ENCODE data around the gene TAB2.
"Not testable (repeated sequence)": the region's sequence is repeated elsewhere in the genome, so short reads cannot be mapped to it uniquely, and the experiment has no call there.

TAB2 gene

GRCh38 chr6:149458196-149458595 lies 140.7 kb downstream of the TAB2 start:
- Histone ChIP-seq H2BK5ac (ENCODE audit: low read depth, low read length, poor library complexity, severe bottlenecking) (no peak overlapping the region), H3K14ac (ENCODE audit: low read length in 2 of 2) (no peak overlapping the region), H3K4me3 (ENCODE audit: insufficient read depth in 1 of 2, low read depth in 1 of 2, low read length in 2 of 2) (no peak overlapping the region), H3K9me3 (ENCODE audit: control insufficient read depth, low read length) (no peaks in the 10 kb centered on the region), H4K91ac (ENCODE audit: low read length) (no peak overlapping the region), H3K4ac (ENCODE audit: low read depth in 1 of 2, low read length in 2 of 2) (no peak overlapping the region), H3K9ac (ENCODE audit: low read length) (no peak overlapping the region), H2BK15ac (ENCODE audit: low read depth, poor library complexity, severe bottlenecking) (no peak overlapping the region), H3K27ac (ENCODE audit: low read length, poor library complexity, severe bottlenecking) (no peak overlapping the region), H3K18ac (ENCODE audit: low read depth in 1 of 2, low read length in 2 of 2) (no peak overlapping the region), H4K8ac (ENCODE audit: low read length) (no peak overlapping the region), H2BK120ac (ENCODE audit: low read depth, low read length) (no peak overlapping the region), H2BK12ac (ENCODE audit: low read length in 2 of 2) (no peak overlapping the region), H3K23ac (ENCODE audit: low read length in 2 of 2) (no peak overlapping the region), H3K4me1 (ENCODE audit: control insufficient read depth, insufficient read depth, low read depth, low read length) (peaks cover 8% of the 10 kb centered on the region), H3K36me3 (ENCODE audit: control insufficient read depth in 1 of 2, insufficient read depth in 2 of 2, low read depth in 1 of 2, low read length in 2 of 2) (peaks cover 0 to 3% of the 10 kb centered on the region in 2 experiments), H2AFZ (ENCODE audit: low read depth, low read length) (no peak overlapping the region), H3K27me3 (ENCODE audit: control insufficient read depth in 1 of 2, insufficient read depth in 1 of 2, low read length in 2 of 2) (peaks cover 0 to 11% of the 10 kb centered on the region in 2 experiments), H2AK5ac (ENCODE audit: low read length, severe bottlenecking) (no peak overlapping the region), H3K4me2 (ENCODE audit: low read length, poor library complexity, severe bottlenecking) (no peak overlapping the region), H3K79me1 (replicated peaks; ENCODE audit: low read length, poor library complexity, severe bottlenecking) (no peaks in the 10 kb centered on the region)
- DNase-seq, result no peak
- WGBS, result 97% methylated on average over 7 of the region's 7 CpGs

DNA sequence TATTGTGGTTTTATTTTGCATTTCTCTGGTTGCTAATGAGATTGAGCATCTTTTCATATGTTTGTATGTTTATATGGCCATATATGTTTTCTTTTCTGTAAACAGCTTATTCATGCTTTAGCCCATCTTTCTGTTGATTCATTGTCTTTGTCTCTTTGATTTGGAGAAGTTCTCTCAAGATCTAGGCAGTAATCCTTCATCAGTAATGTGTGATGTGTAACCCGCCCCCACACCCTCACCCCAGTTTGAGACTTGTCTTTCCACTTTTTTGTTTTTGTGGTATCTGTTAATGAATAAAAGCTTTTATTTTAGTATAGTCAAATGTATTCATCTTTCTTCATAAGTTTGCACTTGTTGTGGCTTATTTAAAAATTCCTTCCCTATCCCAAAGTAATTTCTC lies 141.3 kb downstream of the TAB2 start:
- peaks cover 0 to 11% of the 10 kb centered on the region in 2 experiments for H3K27me3 ChIP-seq (ENCODE audit: control insufficient read depth in 1 of 2, insufficient read depth in 1 of 2, low read length in 2 of 2)
- WGBS, result no CpG with 5 or more reads among the region's 1 CpG
- no peak overlapping the region for H3K23ac ChIP-seq (ENCODE audit: low read length in 2 of 2)

GRCh38 chr6:149459761-149460160 lies 142.2 kb downstream of the TAB2 start:
- Histone ChIP-seq H3K27me3 (ENCODE audit: control insufficient read depth in 1 of 2, insufficient read depth in 1 of 2, low read length in 2 of 2) (peaks cover 0 to 11% of the 10 kb centered on the region in 2 experiments), H2AK5ac (ENCODE audit: low read length, severe bottlenecking) (no peak overlapping the region), H3K18ac (ENCODE audit: low read depth in 1 of 2, low read length in 2 of 2) (peak overlapping the region in 1 of 2 experiments; percentile 50), H3K27ac (ENCODE audit: low read length, poor library complexity, severe bottlenecking) (no peak overlapping the region), H3K4me2 (ENCODE audit: low read length, poor library complexity, severe bottlenecking) (no peak overlapping the region), H3K36me3 (ENCODE audit: control insufficient read depth in 1 of 2, insufficient read depth in 2 of 2, low read depth in 1 of 2, low read length in 2 of 2) (peaks cover 0 to 3% of the 10 kb centered on the region in 2 experiments), H2AFZ (ENCODE audit: low read depth, low read length) (no peak overlapping the region), H3K9ac (ENCODE audit: low read length) (no peak overlapping the region), H4K91ac (ENCODE audit: low read length) (no peak overlapping the region), H3K4ac (ENCODE audit: low read depth in 1 of 2, low read length in 2 of 2) (no peak overlapping the region), H2BK120ac (ENCODE audit: low read depth, low read length) (no peak overlapping the region), H4K8ac (ENCODE audit: low read length) (no peak overlapping the region), H3K4me1 (ENCODE audit: control insufficient read depth, insufficient read depth, low read depth, low read length) (no peaks in the 10 kb centered on the region), H3K23ac (ENCODE audit: low read length in 2 of 2) (no peak overlapping the region), H3K14ac (ENCODE audit: low read length in 2 of 2) (no peak overlapping the region), H3K79me1 (replicated peaks; ENCODE audit: low read length, poor library complexity, severe bottlenecking) (no peaks in the 10 kb centered on the region), H2BK15ac (ENCODE audit: low read depth, poor library complexity, severe bottlenecking) (peak overlapping the region; percentile 62), H2BK12ac (ENCODE audit: low read length in 2 of 2) (peak overlapping the region in 1 of 2 experiments; percentile 17), H3K4me3 (ENCODE audit: insufficient read depth in 1 of 2, low read depth in 1 of 2, low read length in 2 of 2) (no peak overlapping the region), H2BK5ac (ENCODE audit: low read depth, low read length, poor library complexity, severe bottlenecking) (no peak overlapping the region), H3K9me3 (ENCODE audit: control insufficient read depth, low read length) (no peaks in the 10 kb centered on the region)
- DNase-seq, result peak; percentile 43
- 75% methylated on average over 5 of the region's 5 CpGs for WGBS

More for the DNA sequence above, 141.3 kb downstream of the TAB2 start:
- DNase-seq, result no peak
- Histone ChIP-seq H3K9me3 (ENCODE audit: control insufficient read depth, low read length) (no peaks in the 10 kb centered on the region), H3K36me3 (ENCODE audit: control insufficient read depth in 1 of 2, insufficient read depth in 2 of 2, low read depth in 1 of 2, low read length in 2 of 2) (peaks cover 0 to 3% of the 10 kb centered on the region in 2 experiments), H2BK5ac (ENCODE audit: low read depth, low read length, poor library complexity, severe bottlenecking) (no peak overlapping the region), H4K8ac (ENCODE audit: low read length) (no peak overlapping the region), H3K79me1 (replicated peaks; ENCODE audit: low read length, poor library complexity, severe bottlenecking) (no peaks in the 10 kb centered on the region), H2BK120ac (ENCODE audit: low read depth, low read length) (no peak overlapping the region), H4K91ac (ENCODE audit: low read length) (no peak overlapping the region), H3K4me3 (ENCODE audit: insufficient read depth in 1 of 2, low read depth in 1 of 2, low read length in 2 of 2) (no peak overlapping the region), H2BK15ac (ENCODE audit: low read depth, poor library complexity, severe bottlenecking) (no peak overlapping the region), H3K27ac (ENCODE audit: low read length, poor library complexity, severe bottlenecking) (no peak overlapping the region), H3K4ac (ENCODE audit: low read depth in 1 of 2, low read length in 2 of 2) (no peak overlapping the region), H3K4me1 (ENCODE audit: control insufficient read depth, insufficient read depth, low read depth, low read length) (peaks cover 8% of the 10 kb centered on the region), H3K18ac (ENCODE audit: low read depth in 1 of 2, low read length in 2 of 2) (no peak overlapping the region), H2BK12ac (ENCODE audit: low read length in 2 of 2) (no peak overlapping the region), H2AK5ac (ENCODE audit: low read length, severe bottlenecking) (no peak overlapping the region), H3K4me2 (ENCODE audit: low read length, poor library complexity, severe bottlenecking) (no peak overlapping the region), H3K14ac (ENCODE audit: low read length in 2 of 2) (no peak overlapping the region), H3K9ac (ENCODE audit: low read length) (no peak overlapping the region), H2AFZ (ENCODE audit: low read depth, low read length) (no peak overlapping the region)

DNA sequence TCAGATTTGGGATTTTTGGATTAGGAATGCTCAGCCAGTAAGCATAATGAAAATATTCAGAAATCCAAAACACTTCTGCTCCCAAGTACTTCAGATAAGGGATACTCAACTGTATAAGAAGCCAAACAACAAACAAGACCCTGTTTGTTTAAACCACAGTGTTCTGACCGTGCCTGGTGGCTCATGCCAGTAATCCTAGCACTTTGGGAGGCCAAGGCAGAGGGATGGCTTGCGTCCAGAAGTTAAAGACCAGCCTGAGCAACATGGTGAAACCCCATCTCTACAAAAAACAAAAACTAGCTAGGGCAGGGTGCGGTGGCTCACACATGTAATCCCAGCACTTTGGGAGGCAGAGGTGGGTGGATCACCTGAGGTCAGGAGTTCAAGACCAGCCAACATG lies 142.7 kb downstream of the TAB2 start:
- H2BK120ac ChIP-seq (ENCODE audit: low read depth, low read length); H3K9ac ChIP-seq (ENCODE audit: low read length); H3K4me2 ChIP-seq (ENCODE audit: low read length, poor library complexity, severe bottlenecking); H3K9me3 ChIP-seq (ENCODE audit: control insufficient read depth, low read length); H4K91ac ChIP-seq (ENCODE audit: low read length); H3K4me1 ChIP-seq (ENCODE audit: control insufficient read depth, insufficient read depth, low read depth, low read length); DNase-seq; H2BK15ac ChIP-seq (ENCODE audit: low read depth, poor library complexity, severe bottlenecking); H3K18ac ChIP-seq (ENCODE audit: low read depth in 1 of 2, low read length in 2 of 2); H3K79me1 ChIP-seq (replicated peaks; ENCODE audit: low read length, poor library complexity, severe bottlenecking); H3K4ac ChIP-seq (ENCODE audit: low read depth in 1 of 2, low read length in 2 of 2); H4K8ac ChIP-seq (ENCODE audit: low read length); H3K36me3 ChIP-seq (ENCODE audit: control insufficient read depth in 1 of 2, insufficient read depth in 2 of 2, low read depth in 1 of 2, low read length in 2 of 2); H2AFZ ChIP-seq (ENCODE audit: low read depth, low read length); H3K23ac ChIP-seq (ENCODE audit: low read length in 2 of 2); H3K27ac ChIP-seq (ENCODE audit: low read length, poor library complexity, severe bottlenecking); H2BK12ac ChIP-seq (ENCODE audit: low read length in 2 of 2); H3K4me3 ChIP-seq (ENCODE audit: insufficient read depth in 1 of 2, low read depth in 1 of 2, low read length in 2 of 2); H2AK5ac ChIP-seq (ENCODE audit: low read length, severe bottlenecking); H2BK5ac ChIP-seq (ENCODE audit: low read depth, low read length, poor library complexity, severe bottlenecking); H3K14ac ChIP-seq (ENCODE audit: low read length in 2 of 2): not testable (repeated sequence)
- WGBS, result 72% methylated on average over 2 of the region's 3 CpGs
- H3K27me3 ChIP-seq (ENCODE audit: control insufficient read depth in 1 of 2, insufficient read depth in 1 of 2, low read length in 2 of 2), result peaks cover 0 to 11% of the 10 kb centered on the region in 2 experiments
